Mesenchymal stem cell (in vitro differentiated cells and primary cell): ENCODE measurements around the gene ZNF280A.

Experiments
- DNase-seq: peaks from one replicate; pipeline ENCODE4 v3.0.0-alpha.2; 2013
- H2AFZ ChIP-seq: one replicate; pipeline ENCODE4 v1.6.1; 2013; ENCODE audit warnings: low read depth, mild to moderate bottlenecking, control low read depth, inconsistent platforms, low read length, moderate library complexity
- H2AK5ac ChIP-seq: 2 replicates; pipeline ENCODE4 v1.6.1; 2013; ENCODE audit warnings: low read length, moderate library complexity, mild to moderate bottlenecking, inconsistent platforms; ENCODE audit not compliant: severe bottlenecking
- H2BK120ac ChIP-seq: one replicate; pipeline ENCODE4 v1.6.1; 2013; ENCODE audit warnings: low read depth, mild to moderate bottlenecking, inconsistent platforms, low read length, moderate library complexity
- H2BK12ac ChIP-seq, 2 experiments: one replicate each; pipeline ENCODE4 v1.6.1; 2013; ENCODE audit warnings: inconsistent platforms in 2 of 2, low read length in 2 of 2, mild to moderate bottlenecking in 2 of 2, moderate library complexity in 2 of 2, control low read depth in 1 of 2
- H2BK15ac ChIP-seq: one replicate; pipeline ENCODE4 v1.6.1; 2013; ENCODE audit warnings: mild to moderate bottlenecking, low read depth, inconsistent platforms; ENCODE audit not compliant: poor library complexity, severe bottlenecking
- H2BK5ac ChIP-seq: 2 replicates; pipeline ENCODE4 v1.6.1; 2013; ENCODE audit warnings: low read depth, mild to moderate bottlenecking, low read length, control low read depth, inconsistent platforms; ENCODE audit not compliant: poor library complexity, severe bottlenecking
- H3K14ac ChIP-seq, 2 experiments: one replicate each; pipeline ENCODE4 v1.6.1; 2013; ENCODE audit warnings: inconsistent platforms in 2 of 2, low read length in 2 of 2, control low read depth in 1 of 2, mild to moderate bottlenecking in 1 of 2, moderate library complexity in 1 of 2
- H3K18ac ChIP-seq, 2 experiments: one replicate each; pipeline ENCODE4 v1.6.1; 2013; ENCODE audit warnings: inconsistent platforms in 2 of 2, low read length in 2 of 2, control low read depth in 1 of 2, low read depth in 1 of 2, mild to moderate bottlenecking in 1 of 2
- H3K23ac ChIP-seq, 2 experiments: one replicate each; pipeline ENCODE4 v1.6.1; 2013; ENCODE audit warnings: inconsistent platforms in 2 of 2, low read length in 2 of 2, mild to moderate bottlenecking in 2 of 2, moderate library complexity in 2 of 2, control low read depth in 1 of 2
- H3K27ac ChIP-seq: 2 replicates; pipeline ENCODE4 v1.5.1; 2013; ENCODE audit warnings: mild to moderate bottlenecking, moderate library complexity, low read length, control low read depth, inconsistent platforms; ENCODE audit not compliant: poor library complexity, severe bottlenecking
- H3K27me3 ChIP-seq, 2 experiments: 2 replicates each; pipeline versions ENCODE4 v1.6.1 to v1.7.0; 2013; ENCODE audit warnings: low read length in 2 of 2, mild to moderate bottlenecking in 2 of 2, moderate library complexity in 2 of 2, control low read depth in 1 of 2, inconsistent platforms in 1 of 2; ENCODE audit not compliant: control insufficient read depth in 1 of 2, insufficient read depth in 1 of 2
- H3K36me3 ChIP-seq, 2 experiments: 2 replicates each; pipeline versions ENCODE4 v1.6.1 to v1.7.0; 2013; ENCODE audit warnings: low read length in 2 of 2, control low read depth in 1 of 2, inconsistent platforms in 1 of 2, low read depth in 1 of 2, mild to moderate bottlenecking in 1 of 2; ENCODE audit not compliant: insufficient read depth in 2 of 2, control insufficient read depth in 1 of 2
- H3K4ac ChIP-seq, 2 experiments: one replicate each; pipeline ENCODE4 v1.6.1; 2013; ENCODE audit warnings: inconsistent platforms in 2 of 2, low read length in 2 of 2, mild to moderate bottlenecking in 2 of 2, moderate library complexity in 2 of 2, control low read depth in 1 of 2, low read depth in 1 of 2
- H3K4me1 ChIP-seq: 2 replicates; pipeline ENCODE4 v1.6.1; 2013; ENCODE audit warnings: low read depth, low read length, control low read depth; ENCODE audit not compliant: control insufficient read depth, insufficient read depth
- H3K4me2 ChIP-seq: 2 replicates; pipeline ENCODE4 v1.6.1; 2013; ENCODE audit warnings: low read length, mild to moderate bottlenecking, inconsistent platforms; ENCODE audit not compliant: poor library complexity, severe bottlenecking
- H3K4me3 ChIP-seq, 2 experiments: 2 replicates each; pipeline versions ENCODE4 v1.5.1 to v1.7.0; 2013; ENCODE audit warnings: low read length in 2 of 2, mild to moderate bottlenecking in 2 of 2, control low read depth in 1 of 2, low read depth in 1 of 2; ENCODE audit not compliant: insufficient read depth in 1 of 2
- H3K79me1 ChIP-seq: replicated peaks from 2 replicates; pipeline ENCODE4 v1.6.1; 2013; ENCODE audit warnings: mild to moderate bottlenecking, control low read depth, low read length, inconsistent platforms; ENCODE audit not compliant: poor library complexity, severe bottlenecking
- H3K9ac ChIP-seq: 2 replicates; pipeline ENCODE4 v1.7.0; 2013; ENCODE audit warnings: mild to moderate bottlenecking, low read length, moderate library complexity
- H3K9me3 ChIP-seq: 2 replicates; pipeline ENCODE4 v1.7.0; 2013; ENCODE audit warnings: mild to moderate bottlenecking, low read length; ENCODE audit not compliant: control insufficient read depth
- H4K8ac ChIP-seq: one replicate; pipeline ENCODE4 v1.6.1; 2013; ENCODE audit warnings: inconsistent platforms, mild to moderate bottlenecking, low read length, moderate library complexity
- H4K91ac ChIP-seq: one replicate; pipeline ENCODE4 v1.6.1; 2013; ENCODE audit warnings: mild to moderate bottlenecking, low read length, inconsistent platforms
- WGBS: methylation state at CpG from one replicate; pipeline ENCODE4 v1.1.7; 2013; ENCODE audit warnings: mixed read lengths; 5-methylcytosine and 5-hydroxymethylcytosine counted together

The ZNF280A gene

DNA sequence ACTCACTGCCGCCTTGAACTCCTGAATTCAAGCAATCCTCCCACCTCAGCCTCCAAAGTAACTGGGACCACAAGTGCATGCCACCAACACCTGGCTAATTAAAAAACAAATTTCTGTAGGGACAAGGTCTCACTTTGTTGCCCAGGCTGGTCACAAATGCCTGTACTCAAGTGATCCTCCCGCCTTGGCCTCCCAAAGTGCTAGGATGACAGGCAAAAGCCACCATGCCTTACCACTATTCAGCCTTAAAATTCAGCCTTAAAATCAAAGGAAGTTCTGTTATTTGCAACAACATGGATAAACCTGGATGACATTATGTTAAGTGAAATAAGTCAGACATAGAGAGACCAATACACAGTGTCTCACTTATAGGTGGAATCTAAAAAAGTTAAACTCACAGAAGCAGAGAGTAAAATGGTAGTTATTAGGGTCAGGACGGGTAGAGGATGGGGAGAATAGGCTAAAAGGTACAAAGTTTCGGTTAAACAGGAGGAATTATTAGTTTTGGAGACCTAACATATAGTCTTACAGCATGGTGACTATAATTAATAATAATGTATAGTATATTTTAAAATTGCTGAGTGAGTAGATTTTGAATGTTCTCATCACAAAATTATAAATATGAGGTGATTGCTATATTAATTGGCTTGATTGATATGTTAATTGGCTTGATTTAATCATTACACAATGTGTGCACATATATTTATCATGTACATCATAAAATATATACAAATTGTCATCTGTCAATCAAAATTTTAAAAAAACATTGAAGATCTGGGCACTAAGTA lies 6.2 kb upstream of the ZNF280A start:
- 61% methylated on average over 3 of the region's 4 CpGs for WGBS

DNA sequence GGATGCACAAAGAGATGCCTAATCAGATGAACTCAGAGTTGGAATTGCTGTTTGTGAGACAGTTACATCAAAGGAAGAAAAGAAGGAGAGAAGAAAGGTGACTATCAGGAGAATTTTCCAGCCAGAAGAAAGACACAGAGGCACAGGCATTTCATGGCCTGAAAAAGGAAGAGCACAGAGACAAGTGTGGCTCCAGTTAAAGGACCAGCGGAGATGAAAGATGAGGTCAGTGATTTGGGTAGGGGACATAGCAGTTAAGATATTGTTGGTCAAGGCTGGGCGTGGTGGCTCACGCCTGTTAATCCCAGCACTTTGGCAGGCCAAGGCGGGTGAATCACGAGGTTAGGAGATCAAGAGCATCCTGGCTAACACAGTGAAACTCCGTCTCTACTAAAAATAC lies 3.4 kb upstream of the ZNF280A start:
- peaks cover 5 to 12% of the 10 kb centered on the region in 2 experiments for H3K27me3 ChIP-seq
- DNase-seq, result no peak
- H3K9me3 ChIP-seq, result no peaks in the 10 kb centered on the region
- no peak overlapping the region for H3K27ac ChIP-seq
- WGBS, result 74% methylated on average over 6 of the region's 6 CpGs
- H3K4ac ChIP-seq, result no peak overlapping the region
- no peak overlapping the region for H3K4me3 ChIP-seq
- H3K79me1 ChIP-seq, result no peaks in the 10 kb centered on the region
- no peaks in the 10 kb centered on the region for H3K36me3 ChIP-seq
- H3K23ac ChIP-seq, result no peak overlapping the region
- no peak overlapping the region for H3K14ac ChIP-seq
- no peak overlapping the region for H2BK12ac ChIP-seq
- no peak overlapping the region for H4K8ac ChIP-seq
- H2BK120ac ChIP-seq, result no peak overlapping the region
- no peak overlapping the region for H2AK5ac ChIP-seq
- no peak overlapping the region for H2AFZ ChIP-seq
- H3K9ac ChIP-seq, result no peak overlapping the region
- no peak overlapping the region for H4K91ac ChIP-seq
- no peak overlapping the region for H2BK5ac ChIP-seq
- H3K4me2 ChIP-seq, result no peak overlapping the region
- H2BK15ac ChIP-seq, result no peak overlapping the region
- no peak overlapping the region for H3K18ac ChIP-seq
- no peaks in the 10 kb centered on the region for H3K4me1 ChIP-seq

More for the DNA sequence above, 6.2 kb upstream of the ZNF280A start:
- H3K23ac ChIP-seq, result no peak overlapping the region
- H3K4ac ChIP-seq, result no peak overlapping the region
- H3K79me1 ChIP-seq, result no peaks in the 10 kb centered on the region
- no peak overlapping the region for H3K14ac ChIP-seq
- H3K18ac ChIP-seq, result no peak overlapping the region
- H3K9ac ChIP-seq, result no peak overlapping the region
- H3K9me3 ChIP-seq, result no peaks in the 10 kb centered on the region
- no peak overlapping the region for H3K27ac ChIP-seq
- no peak overlapping the region for H3K4me3 ChIP-seq
- DNase-seq, result no peak
- no peak overlapping the region for H2BK5ac ChIP-seq
- no peak overlapping the region for H2BK12ac ChIP-seq
- no peak overlapping the region for H2BK15ac ChIP-seq
- no peaks in the 10 kb centered on the region for H3K36me3 ChIP-seq
- H2AK5ac ChIP-seq, result no peak overlapping the region
- H2BK120ac ChIP-seq, result no peak overlapping the region
- H4K91ac ChIP-seq, result no peak overlapping the region
- H3K27me3 ChIP-seq, result peaks cover 5 to 12% of the 10 kb centered on the region in 2 experiments
- no peak overlapping the region for H2AFZ ChIP-seq
- H4K8ac ChIP-seq, result no peak overlapping the region
- no peak overlapping the region for H3K4me2 ChIP-seq
- no peaks in the 10 kb centered on the region for H3K4me1 ChIP-seq

DNA sequence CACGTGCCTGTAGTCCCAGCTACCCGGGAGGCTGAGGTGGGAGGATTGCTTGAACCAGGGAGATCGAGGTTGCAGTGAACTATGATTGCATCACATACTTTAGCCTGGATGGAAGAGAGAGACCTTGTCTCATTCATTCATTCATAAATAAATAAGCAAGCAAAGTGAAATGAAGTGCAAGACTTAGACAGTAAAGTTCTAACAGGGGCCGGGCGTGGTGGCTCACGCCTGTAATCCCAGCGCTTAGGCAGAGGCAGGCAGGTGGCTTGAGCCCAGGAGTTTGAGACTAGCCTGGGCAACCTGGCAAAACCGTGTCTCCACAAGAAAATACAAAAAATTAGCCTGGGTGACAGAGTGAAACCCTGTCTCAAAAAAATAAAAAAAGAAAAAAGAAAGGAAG lies 1.6 kb upstream of the ZNF280A start:
- H2BK120ac ChIP-seq, result no peak overlapping the region
- no peaks in the 10 kb centered on the region for H3K4me1 ChIP-seq
- no peak overlapping the region for H2BK5ac ChIP-seq
- peaks cover 6 to 15% of the 10 kb centered on the region in 2 experiments for H3K27me3 ChIP-seq
- H3K27ac ChIP-seq, result no peak overlapping the region
- no peak overlapping the region for H4K8ac ChIP-seq
- no peak overlapping the region for H3K4me2 ChIP-seq
- no peak overlapping the region for H3K23ac ChIP-seq
- no peaks in the 10 kb centered on the region for H3K9me3 ChIP-seq
- no peak overlapping the region for H2BK15ac ChIP-seq
- no peak overlapping the region for H3K14ac ChIP-seq
- H3K4ac ChIP-seq, result no peak overlapping the region
- no peak overlapping the region for H3K4me3 ChIP-seq
- H2BK12ac ChIP-seq, result no peak overlapping the region
- H3K18ac ChIP-seq, result no peak overlapping the region
- WGBS, result 79% methylated on average over 8 of the region's 8 CpGs
- no peak for DNase-seq
- H3K79me1 ChIP-seq, result no peaks in the 10 kb centered on the region
- no peak overlapping the region for H2AK5ac ChIP-seq
- H4K91ac ChIP-seq, result no peak overlapping the region
- H2AFZ ChIP-seq, result no peak overlapping the region
- no peaks in the 10 kb centered on the region for H3K36me3 ChIP-seq
- H3K9ac ChIP-seq, result no peak overlapping the region

DNA sequence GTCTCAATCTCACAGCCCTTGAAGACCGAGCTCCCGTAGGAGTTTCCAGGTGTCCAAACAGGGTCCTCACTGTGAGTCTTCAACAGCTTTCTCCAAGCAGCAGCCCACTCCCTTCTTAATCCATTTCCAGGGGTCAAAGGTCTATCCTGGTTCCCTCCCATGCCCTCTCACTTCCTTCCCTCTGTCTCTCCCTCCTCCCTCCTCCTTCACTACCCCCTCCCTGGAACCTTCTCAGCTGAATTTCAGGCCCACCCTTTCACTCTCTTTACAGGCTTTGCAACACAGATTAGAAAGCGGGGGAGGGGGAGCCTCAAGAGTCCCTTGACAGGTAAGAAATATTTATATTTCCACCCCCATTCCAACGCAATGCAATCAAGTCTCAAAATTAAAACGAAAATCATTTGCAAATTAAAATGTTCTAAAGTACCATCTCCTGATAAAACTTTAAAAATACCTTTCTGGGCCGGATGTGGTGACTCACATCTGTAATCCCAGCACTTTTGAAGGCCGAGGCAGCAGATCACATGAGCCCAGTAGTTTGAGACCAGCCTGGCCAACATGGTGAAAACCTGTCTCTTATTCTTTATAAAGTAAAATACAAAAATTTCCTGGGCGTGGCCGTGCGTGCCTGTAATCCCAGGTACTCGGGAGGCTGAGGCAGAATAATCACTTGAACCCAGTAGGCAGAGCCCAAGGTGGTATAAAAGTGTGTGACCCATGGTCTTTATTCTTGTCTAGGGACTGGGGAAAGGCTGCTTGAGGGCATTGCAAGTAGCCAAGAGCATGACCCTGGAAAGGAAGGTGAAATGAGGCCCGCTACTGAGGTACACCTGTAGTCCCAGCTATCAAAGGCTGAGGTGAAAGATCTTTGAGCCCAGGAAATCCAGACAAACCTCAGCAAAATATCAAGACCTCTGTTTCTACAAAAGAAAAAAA lies 865 bp upstream of the ZNF280A start:
- no peak overlapping the region for H3K18ac ChIP-seq
- no peak overlapping the region for H3K14ac ChIP-seq
- H3K4me1 ChIP-seq, result no peaks in the 10 kb centered on the region
- no peaks in the 10 kb centered on the region for H3K9me3 ChIP-seq
- no peak for DNase-seq
- H4K91ac ChIP-seq, result no peak overlapping the region
- no peaks in the 10 kb centered on the region for H3K36me3 ChIP-seq
- no peak overlapping the region for H2BK15ac ChIP-seq
- H3K23ac ChIP-seq, result no peak overlapping the region
- H3K27ac ChIP-seq, result no peak overlapping the region
- no peak overlapping the region for H2AFZ ChIP-seq
- no peak overlapping the region for H3K4me3 ChIP-seq
- H3K4ac ChIP-seq, result no peak overlapping the region
- H2BK12ac ChIP-seq, result no peak overlapping the region
- H2AK5ac ChIP-seq, result no peak overlapping the region
- no peaks in the 10 kb centered on the region for H3K79me1 ChIP-seq
- peaks cover 9 to 22% of the 10 kb centered on the region in 2 experiments for H3K27me3 ChIP-seq
- 64% methylated on average over 12 of the region's 12 CpGs for WGBS
- H2BK120ac ChIP-seq, result no peak overlapping the region
- H4K8ac ChIP-seq, result no peak overlapping the region
- no peak overlapping the region for H3K9ac ChIP-seq
- no peak overlapping the region for H3K4me2 ChIP-seq
- no peak overlapping the region for H2BK5ac ChIP-seq
